ENCODE results near the gene AP4M1.

AP4M1 gene

GRCh38 chr7:100082978-100083377, 18.5 kb upstream of the AP4M1 start:
- no peak overlapping the region for H3K4me3 ChIP-seq (ENCODE audit: low read length)
- DNase-seq (ENCODE audit: low read depth) = no peak
- no peak for TF ChIP-seq CTCF (IDR thresholded peaks at IDR 0.05; ENCODE audit: insufficient read depth, low read depth, low read length, missing control alignments)

- no peak overlapping the region for H3K4me3 ChIP-seq (ENCODE audit: low read length)
- no peak for TF ChIP-seq CTCF (IDR thresholded peaks at IDR 0.05; ENCODE audit: insufficient read depth, low read depth, low read length, missing control alignments)
- DNase-seq (ENCODE audit: low read depth) = no peak
These were observed 15.9 kb upstream of the AP4M1 start for GRCh38 chr7:100085515-100085914.

- no peak overlapping the region for H3K4me3 ChIP-seq (ENCODE audit: low read length)
These were observed 14.2 kb upstream of the AP4M1 start for GRCh38 chr7:100087055-100087750.

GRCh38 chr7:100088095-100088620, 13.3 kb upstream of the AP4M1 start:
- TF ChIP-seq CTCF (IDR thresholded peaks at IDR 0.05; ENCODE audit: insufficient read depth, low read depth, low read length, missing control alignments) = no peak
- peak overlapping the region; percentile 93 for H3K4me3 ChIP-seq (ENCODE audit: low read length)
- no peak for DNase-seq (ENCODE audit: low read depth)

More at GRCh38 chr7:100087055-100087750, 14.2 kb upstream of the AP4M1 start:
- no peak for TF ChIP-seq CTCF (IDR thresholded peaks at IDR 0.05; ENCODE audit: insufficient read depth, low read depth, low read length, missing control alignments)
- peak; percentile 86 for DNase-seq (ENCODE audit: low read depth)

GRCh38 chr7:100088621-100089457, 12.6 kb upstream of the AP4M1 start, which contains the start of gene COPS6:
Gene COPS6, plus strand, starts transcription at chr7:100088969. Its CDS starts 22 bp downstream, at chr7:100088991.
- peak; percentile 82 for DNase-seq (ENCODE audit: low read depth)
- TF ChIP-seq CTCF (IDR thresholded peaks at IDR 0.05; ENCODE audit: insufficient read depth, low read depth, low read length, missing control alignments) = no peak
- H3K4me3 ChIP-seq (ENCODE audit: low read length) = peak within 1 kb of the TSS; percentile 93

- H3K4me3 ChIP-seq (ENCODE audit: low read length) = peak overlapping the region; percentile 93
- TF ChIP-seq CTCF (IDR thresholded peaks at IDR 0.05; ENCODE audit: insufficient read depth, low read depth, low read length, missing control alignments) = no peak
- peak; percentile 15 for DNase-seq (ENCODE audit: low read depth)
These were observed 11.8 kb upstream of the AP4M1 start for GRCh38 chr7:100089458-100090196.
